Fibroblast of lung (primary cell): ENCODE data around the gene PLEKHB2.
A peak's percentile ranks its signal among the peaks of the same experiment; 100 is the strongest.

Experiments
- EZH2 ChIP-seq: IDR thresholded peaks from 2 replicates; pipeline ENCODE4 v1.5.1; 2012; ENCODE audit warnings: low read length, control low read depth, mild to moderate bottlenecking; ENCODE audit errors: missing control alignments
- TF ChIP-seq, protein P1 (sequence below), 2 donors: IDR thresholded peaks in 1 of 2; conservative IDR thresholded peaks in 1 of 2; 1 replicate in 1 of 2; 2 replicates in 1 of 2; pipeline ENCODE4 v1.5.1; 2011 to 2012; ENCODE audit warnings: low read length in 2 of 2, control low read depth in 1 of 2, inconsistent platforms in 1 of 2, low read depth in 1 of 2, mild to moderate bottlenecking in 1 of 2

DNA sequence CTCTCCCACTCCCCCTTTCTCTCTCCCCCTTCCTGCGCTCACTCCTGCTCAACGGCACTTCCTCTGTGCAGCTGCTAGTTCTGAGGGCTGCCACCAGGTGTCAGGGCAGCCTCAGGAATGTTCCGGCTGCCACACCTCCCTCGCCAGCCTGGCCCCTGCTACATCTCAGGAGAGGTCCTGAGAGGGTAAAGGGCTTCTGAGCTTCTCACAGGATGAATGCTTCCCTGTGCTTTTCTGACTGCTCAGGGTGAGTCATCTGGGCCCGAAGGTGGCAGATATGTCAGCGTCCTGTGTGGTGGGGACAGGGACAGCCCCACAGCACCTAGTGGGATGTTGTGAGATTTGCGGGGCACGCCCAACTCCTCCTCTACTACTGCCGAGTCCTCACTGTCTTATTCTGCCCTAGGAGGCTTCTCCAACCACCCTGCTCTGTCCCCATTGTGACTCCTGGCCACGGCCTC lies 49.0 kb downstream of the PLEKHB2 start:
- TF ChIP-seq, protein P1, sequence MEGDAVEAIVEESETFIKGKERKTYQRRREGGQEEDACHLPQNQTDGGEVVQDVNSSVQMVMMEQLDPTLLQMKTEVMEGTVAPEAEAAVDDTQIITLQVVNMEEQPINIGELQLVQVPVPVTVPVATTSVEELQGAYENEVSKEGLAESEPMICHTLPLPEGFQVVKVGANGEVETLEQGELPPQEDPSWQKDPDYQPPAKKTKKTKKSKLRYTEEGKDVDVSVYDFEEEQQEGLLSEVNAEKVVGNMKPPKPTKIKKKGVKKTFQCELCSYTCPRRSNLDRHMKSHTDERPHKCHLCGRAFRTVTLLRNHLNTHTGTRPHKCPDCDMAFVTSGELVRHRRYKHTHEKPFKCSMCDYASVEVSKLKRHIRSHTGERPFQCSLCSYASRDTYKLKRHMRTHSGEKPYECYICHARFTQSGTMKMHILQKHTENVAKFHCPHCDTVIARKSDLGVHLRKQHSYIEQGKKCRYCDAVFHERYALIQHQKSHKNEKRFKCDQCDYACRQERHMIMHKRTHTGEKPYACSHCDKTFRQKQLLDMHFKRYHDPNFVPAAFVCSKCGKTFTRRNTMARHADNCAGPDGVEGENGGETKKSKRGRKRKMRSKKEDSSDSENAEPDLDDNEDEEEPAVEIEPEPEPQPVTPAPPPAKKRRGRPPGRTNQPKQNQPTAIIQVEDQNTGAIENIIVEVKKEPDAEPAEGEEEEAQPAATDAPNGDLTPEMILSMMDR (conservative IDR thresholded peaks at IDR 0.05 in 1 of 2, IDR thresholded peaks at IDR 0.05 in 1 of 2; ENCODE audit: low read depth in 1 of 2, low read length in 2 of 2), result peak; percentile 71 to 79
- TF ChIP-seq EZH2, result no peak
